Amygdala (tissue), 56 donors: ENCODE data around the gene ADISSP.
A peak's percentile ranks its signal among the peaks of the same experiment; 100 is the strongest.

Source experiments
- DNase-seq, 56 donors: peaks; one replicate each; lab custom pipeline; 2025; lab: John Stamatoyannopoulos, UW

ADISSP gene

DNA sequence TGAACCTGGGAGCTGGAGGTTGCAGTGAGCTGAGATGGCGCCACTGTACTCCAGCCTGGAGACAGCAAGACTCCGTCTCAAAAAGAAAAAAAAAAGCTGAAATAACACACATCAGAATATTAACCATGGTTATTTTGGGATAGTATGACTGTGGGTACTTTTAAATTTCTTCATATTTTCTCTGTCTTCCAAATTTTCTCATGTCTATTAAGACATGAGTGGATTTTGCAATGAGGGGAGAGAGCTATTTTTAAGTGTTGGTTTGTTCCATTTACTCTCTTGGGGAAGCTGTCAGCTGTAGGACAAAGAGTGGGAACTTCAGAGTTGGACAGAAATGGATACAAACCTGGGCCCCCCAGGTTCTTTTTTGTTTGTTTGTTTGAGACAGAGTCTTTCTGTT, 10.3 kb downstream of the ADISSP start:
- no peak for DNase-seq

GRCh38 chr20:3755814-3756480, 11.6 kb downstream of the ADISSP start:
- DNase-seq = peak in 4 of 56 donors; percentile 16 to 39 (median 26)

DNA sequence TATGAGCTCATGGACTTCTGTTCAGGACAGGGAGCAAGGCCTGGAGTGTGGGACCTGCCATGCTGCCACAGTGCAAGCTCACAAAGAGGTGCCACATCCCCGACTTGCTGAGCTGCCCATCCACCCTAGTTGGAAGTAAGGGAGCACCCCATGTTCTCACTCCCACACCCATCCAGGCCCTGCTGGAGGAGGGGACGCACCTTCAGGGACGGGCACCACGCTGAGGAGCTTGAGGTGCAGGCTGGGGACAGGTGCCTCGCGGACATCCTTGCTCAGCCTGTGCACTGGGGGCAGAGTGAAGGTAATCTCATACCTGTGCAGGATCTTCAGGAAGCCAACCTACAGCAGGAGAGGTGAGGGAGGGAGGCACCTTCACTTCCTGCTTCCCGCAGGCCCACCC, 12.3 kb downstream of the ADISSP start:
- no peak for DNase-seq

GRCh38 chr20:3754276-3754630, 13.3 kb downstream of the ADISSP start:
- DNase-seq = no peak

DNA sequence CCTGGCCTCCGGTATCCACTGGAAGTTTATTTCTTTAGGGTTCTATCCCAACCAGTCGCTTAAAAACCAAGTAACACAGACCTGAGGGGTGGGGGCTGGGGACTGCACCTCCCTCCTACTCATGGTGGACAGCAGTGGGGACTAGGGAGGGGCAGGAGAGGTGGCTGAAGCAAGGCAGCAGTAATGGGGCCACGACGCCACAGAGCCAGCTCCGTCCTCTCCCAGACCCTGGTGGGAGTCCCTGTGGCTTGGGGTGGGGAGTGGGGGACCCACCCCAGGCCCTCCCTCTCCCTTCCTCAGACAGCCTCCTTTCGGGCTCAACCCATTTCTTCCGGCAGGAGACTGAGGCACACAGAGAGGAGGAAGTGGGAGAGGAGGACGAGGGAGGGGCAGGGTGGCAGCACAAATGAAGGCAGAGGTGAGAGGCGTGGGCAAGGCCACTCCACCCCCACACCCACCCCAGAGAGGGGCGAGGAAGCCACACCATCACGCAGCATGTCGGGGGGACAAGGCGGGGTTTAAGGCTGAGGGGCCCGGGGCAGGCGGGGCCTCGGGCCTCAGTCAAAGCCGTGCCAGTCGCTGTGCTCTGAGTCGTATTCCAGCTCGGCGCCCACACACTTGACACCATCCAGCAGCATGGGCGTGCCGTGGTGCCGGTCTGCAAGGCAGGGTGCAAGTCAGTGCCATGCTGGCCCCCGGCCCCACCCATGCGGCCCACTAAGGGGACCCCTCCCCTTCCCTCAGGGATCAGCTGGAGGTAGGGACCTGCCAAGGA, 13.9 kb downstream of the ADISSP start:
- no peak for DNase-seq

GRCh38 chr20:3753098-3753497, 14.5 kb downstream of the ADISSP start:
- peak in 27 of 56 donors; percentile 6 to 71 (median 22) for DNase-seq

- DNase-seq = no peak
These were observed 15.2 kb downstream of the ADISSP start for GRCh38 chr20:3752386-3752759.

DNA sequence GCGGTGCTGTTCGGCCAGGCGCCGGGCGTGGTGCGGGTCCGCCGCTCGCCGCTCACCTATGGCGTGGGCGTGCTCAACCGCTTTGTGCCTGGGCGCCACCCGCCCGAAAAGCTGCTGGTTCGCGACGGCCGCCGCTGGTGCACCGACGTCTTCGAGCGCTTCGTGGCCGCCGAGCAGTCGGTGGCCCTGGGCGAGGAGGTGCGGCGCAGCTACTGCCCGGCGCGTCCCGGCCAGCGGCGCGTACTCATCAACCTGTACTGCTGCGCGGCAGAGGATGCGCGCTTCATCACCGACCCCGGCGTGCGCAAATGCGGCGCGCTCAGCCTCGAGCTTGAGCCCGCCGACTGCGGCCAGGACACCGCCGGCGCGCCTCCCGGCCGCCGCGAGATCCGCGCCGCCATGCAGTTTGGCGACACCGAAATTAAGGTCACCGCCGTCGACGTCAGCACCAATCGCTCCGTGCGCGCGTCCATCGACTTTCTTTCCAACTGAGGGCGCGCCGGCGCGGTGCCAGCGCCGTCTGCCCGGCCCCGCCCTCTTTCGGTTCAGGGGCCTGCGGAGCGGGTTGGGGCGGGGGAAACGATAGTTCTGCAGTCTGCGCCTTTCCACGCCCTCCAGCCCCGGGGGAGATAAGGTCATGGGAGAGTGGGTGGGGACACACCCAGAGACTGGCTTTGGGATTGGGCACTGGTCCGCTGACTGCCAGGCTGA, 15.7 kb downstream of the ADISSP start:
- peak in 10 of 56 donors; percentile 12 to 43 (median 32) for DNase-seq

- DNase-seq = no peak
These were observed 16.3 kb downstream of the ADISSP start for GRCh38 chr20:3751305-3751674.

GRCh38 chr20:3749689-3750531, 17.6 kb downstream of the ADISSP start:
- DNase-seq = peak in 7 of 56 donors; percentile 8 to 44 (median 16)

- DNase-seq = no peak
These were observed 18.4 kb downstream of the ADISSP start for GRCh38 chr20:3749087-3749688.

DNA sequence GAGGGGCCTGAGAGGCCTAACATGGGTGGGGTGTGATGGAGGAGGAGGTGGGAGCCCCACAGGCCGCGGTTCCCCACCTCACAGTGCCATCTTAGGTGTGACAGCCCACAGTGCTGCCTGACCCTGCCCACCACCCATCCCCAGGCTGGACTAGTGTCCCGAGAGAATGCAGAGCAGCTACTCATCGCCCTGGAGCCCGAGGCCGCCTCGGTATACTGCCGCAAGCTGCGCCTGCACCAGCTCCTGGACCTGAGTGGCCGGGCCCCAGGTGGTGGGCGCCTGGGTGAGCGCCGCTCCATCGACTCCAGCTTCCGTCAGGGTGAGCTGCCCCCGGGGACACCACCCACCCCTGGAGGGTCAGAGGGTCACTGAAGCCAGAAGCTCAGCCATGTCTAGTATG, 19.5 kb downstream of the ADISSP start:
- DNase-seq = no peak

GRCh38 chr20:3747471-3747870, 20.1 kb downstream of the ADISSP start:
- DNase-seq = no peak

DNA sequence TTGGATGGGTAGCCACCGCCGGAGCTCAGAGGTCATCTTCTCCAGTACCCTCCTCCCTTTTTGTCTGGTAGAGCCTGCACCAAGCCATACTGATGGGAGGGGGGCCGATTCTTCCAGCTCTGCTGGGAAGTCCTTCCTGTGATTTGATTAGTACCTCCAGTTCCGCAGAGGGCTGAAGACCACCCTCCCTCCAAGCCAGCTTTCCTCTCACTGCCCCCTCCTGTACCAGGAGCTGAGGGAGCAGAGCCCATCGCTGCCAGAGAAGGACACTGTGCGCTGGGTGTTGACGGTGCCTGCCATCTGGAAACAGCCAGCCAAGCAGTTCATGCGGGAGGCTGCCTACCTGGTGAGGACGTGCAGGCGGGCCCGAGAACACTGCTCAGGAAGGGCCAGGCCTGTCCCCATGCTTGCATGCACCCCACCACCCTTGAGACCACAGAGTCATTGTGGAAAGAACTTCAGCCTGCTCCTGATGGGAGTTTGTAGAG, 21.8 kb downstream of the ADISSP start:
- no peak for DNase-seq

DNA sequence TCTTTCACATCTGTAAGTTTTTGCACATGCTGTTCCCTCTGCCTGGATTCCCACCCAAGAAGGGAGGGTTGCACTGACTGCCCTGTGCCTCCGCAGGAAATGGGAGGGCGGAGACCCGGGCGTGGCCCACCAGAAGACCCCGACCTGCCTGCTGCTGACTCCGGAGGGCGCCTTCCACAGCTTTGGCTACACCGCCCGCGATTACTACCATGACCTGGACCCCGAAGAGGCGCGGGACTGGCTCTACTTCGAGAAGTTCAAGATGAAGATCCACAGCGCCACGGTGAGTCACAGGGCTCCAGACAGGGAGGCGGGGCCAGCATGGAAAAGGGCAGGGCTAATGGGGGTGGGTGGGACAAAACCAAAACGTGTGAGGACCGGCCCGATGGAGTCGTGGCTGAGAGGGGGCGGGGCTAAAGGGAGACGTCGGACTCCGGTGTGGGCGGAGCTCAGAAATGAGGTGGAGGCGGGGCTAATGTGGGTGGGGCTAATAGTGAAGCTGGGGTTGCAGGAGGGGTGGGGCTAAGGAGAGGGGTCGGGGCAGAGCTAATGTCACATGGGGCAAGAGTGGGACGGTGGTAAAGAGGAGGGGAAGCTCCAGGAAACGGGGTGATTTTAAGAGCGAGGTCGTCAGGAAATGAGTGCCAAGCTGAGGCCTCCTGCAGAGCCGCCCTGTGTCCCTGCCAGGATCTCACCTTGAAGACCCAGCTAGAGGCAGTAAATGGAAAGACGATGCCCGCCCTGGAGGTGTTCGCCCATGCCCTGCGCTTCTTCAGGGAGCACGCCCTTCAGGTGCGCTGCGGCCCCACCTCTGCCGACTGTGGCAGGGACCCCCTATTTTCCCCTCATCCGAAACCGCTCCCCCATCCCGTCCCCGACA, 22.5 kb downstream of the ADISSP start:
- peak in 5 of 56 donors; percentile 15 to 88 (median 26) for DNase-seq

GRCh38 chr20:3744037-3744436, 23.5 kb downstream of the ADISSP start:
- no peak for DNase-seq

- DNase-seq = no peak
These were observed 24.3 kb downstream of the ADISSP start for GRCh38 chr20:3743251-3743650.

DNA sequence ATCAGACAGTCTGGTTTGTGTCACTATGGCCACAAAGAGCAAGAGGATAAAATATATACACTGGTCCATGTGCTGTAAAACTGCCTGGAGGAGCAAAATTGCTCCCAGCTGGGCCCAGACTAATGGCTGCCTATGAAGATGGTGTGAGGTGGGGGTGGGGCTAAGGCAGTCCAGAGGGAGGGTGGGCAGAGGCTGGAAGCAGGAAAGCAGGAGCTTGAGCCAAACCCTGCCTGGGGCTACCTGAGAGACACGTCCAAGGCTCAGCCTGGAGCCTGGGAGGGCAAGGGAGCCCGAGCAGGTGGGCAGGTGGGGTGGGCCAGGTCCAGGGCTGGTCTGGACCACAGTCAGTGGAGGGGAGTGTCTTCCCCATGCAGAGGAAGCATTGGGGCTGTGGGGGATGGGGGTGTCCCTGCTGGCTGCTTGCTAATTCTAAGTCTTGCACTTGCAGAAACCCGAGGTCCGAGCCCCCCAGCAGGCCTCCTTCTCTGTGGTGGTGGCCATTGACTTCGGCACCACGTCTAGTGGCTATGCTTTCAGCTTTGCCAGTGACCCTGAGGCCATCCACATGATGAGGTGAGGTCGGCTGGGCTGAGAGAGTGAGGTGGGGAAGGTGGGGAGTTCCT, 25.6 kb downstream of the ADISSP start:
- DNase-seq = no peak
